Measurements from ENCODE around the gene KLF17. TPM values are rescaled to one million over a fixed set of nuclear protein-coding genes. Genes with fewer than 3 reads are reported as not detected.

The KLF17 gene
- total RNA-seq, 2 experiments from 2014 or later = not detected

GRCh38 chr1:44090429-44091252, 28.0 kb upstream of the KLF17 start:
- H3K36me3 Mint-ChIP-seq = no peaks in the 10 kb centered on the region
- no peaks in the 10 kb centered on the region for H3K4me1 Mint-ChIP-seq
- no peaks in the 10 kb centered on the region for H3K9me3 Mint-ChIP-seq
- DNase-seq (no peak), ATAC-seq (ENCODE audit: low read depth) (no peak)
- H3K27me3 Mint-ChIP-seq = peaks cover 40% of the 10 kb centered on the region
- no peak overlapping the region for H3K4me3 Mint-ChIP-seq
- POLR2A ChIA-PET = no interaction called here
- no peak overlapping the region for H3K27ac Mint-ChIP-seq

- no peak overlapping the region for H3K4me3 Mint-ChIP-seq
- ATAC-seq (ENCODE audit: low read depth) = no peak
- H3K4me1 Mint-ChIP-seq = no peaks in the 10 kb centered on the region
- POLR2A ChIA-PET = no interaction called here
- no peak for DNase-seq
- H3K27me3 Mint-ChIP-seq = peaks cover 43% of the 10 kb centered on the region
- no peak overlapping the region for H3K27ac Mint-ChIP-seq
- H3K36me3 Mint-ChIP-seq = no peaks in the 10 kb centered on the region
- no peaks in the 10 kb centered on the region for H3K9me3 Mint-ChIP-seq
Measured at GRCh38 chr1:44094047-44094446, 24.6 kb upstream of the KLF17 start.

- no peaks in the 10 kb centered on the region for H3K4me1 Mint-ChIP-seq
- POLR2A ChIA-PET = no interaction called here
- ATAC-seq (ENCODE audit: low read depth) (no peak), DNase-seq (no peak)
- peaks cover 14% of the 10 kb centered on the region for H3K27me3 Mint-ChIP-seq
- H3K27ac Mint-ChIP-seq = no peak overlapping the region
- H3K9me3 Mint-ChIP-seq = no peaks in the 10 kb centered on the region
- H3K36me3 Mint-ChIP-seq = no peaks in the 10 kb centered on the region
- H3K4me3 Mint-ChIP-seq = no peak overlapping the region
Measured at GRCh38 chr1:44100183-44100868, 18.3 kb upstream of the KLF17 start.

- DNase-seq = no peak
- no peak for ATAC-seq (ENCODE audit: low read depth)
- peaks cover 21% of the 10 kb centered on the region for H3K27me3 Mint-ChIP-seq
- no peaks in the 10 kb centered on the region for H3K36me3 Mint-ChIP-seq
- POLR2A ChIA-PET = no interaction called here
- H3K27ac Mint-ChIP-seq = no peak overlapping the region
- no peak overlapping the region for H3K4me3 Mint-ChIP-seq
- H3K4me1 Mint-ChIP-seq = no peaks in the 10 kb centered on the region
- no peaks in the 10 kb centered on the region for H3K9me3 Mint-ChIP-seq
Measured at GRCh38 chr1:44101328-44101727, 17.3 kb upstream of the KLF17 start.

GRCh38 chr1:44103270-44104131, 15.1 kb upstream of the KLF17 start:
- ATAC-seq (ENCODE audit: low read depth) (no peak), DNase-seq (no peak)
- Mint-ChIP-seq H3K36me3 (no peaks in the 10 kb centered on the region), H3K4me3 (no peak overlapping the region), H3K27me3 (peaks cover 24% of the 10 kb centered on the region), H3K9me3 (no peaks in the 10 kb centered on the region), H3K4me1 (no peaks in the 10 kb centered on the region), H3K27ac (no peak overlapping the region)
- POLR2A ChIA-PET = no interaction called here

- Mint-ChIP-seq H3K36me3 (no peaks in the 10 kb centered on the region), H3K4me1 (no peaks in the 10 kb centered on the region), H3K27me3 (peaks cover 30% of the 10 kb centered on the region), H3K9me3 (no peaks in the 10 kb centered on the region), H3K27ac (no peak overlapping the region), H3K4me3 (no peak overlapping the region)
- POLR2A ChIA-PET = no interaction called here
- DNase-seq = no peak
- no peak for ATAC-seq (ENCODE audit: low read depth)
Measured at GRCh38 chr1:44105810-44106209, 12.8 kb upstream of the KLF17 start.

GRCh38 chr1:44108241-44108640, 10.4 kb upstream of the KLF17 start:
- Mint-ChIP-seq H3K27ac (no peak overlapping the region), H3K27me3 (peaks cover 33% of the 10 kb centered on the region), H3K9me3 (no peaks in the 10 kb centered on the region), H3K4me3 (no peak overlapping the region), H3K36me3 (no peaks in the 10 kb centered on the region), H3K4me1 (peaks cover under 1% of the 10 kb centered on the region)
- DNase-seq (no peak), ATAC-seq (ENCODE audit: low read depth) (no peak)
- POLR2A ChIA-PET = no interaction called here

- Mint-ChIP-seq H3K36me3 (no peaks in the 10 kb centered on the region), H3K27me3 (peaks cover 38% of the 10 kb centered on the region), H3K9me3 (no peaks in the 10 kb centered on the region), H3K27ac (no peak overlapping the region), H3K4me1 (peaks cover 2% of the 10 kb centered on the region), H3K4me3 (no peak overlapping the region)
- POLR2A ChIA-PET = no interaction called here
- no peak for DNase-seq
- no peak for ATAC-seq (ENCODE audit: low read depth)
Measured at GRCh38 chr1:44108971-44109370, 9.7 kb upstream of the KLF17 start.

- H3K9me3 Mint-ChIP-seq = no peaks in the 10 kb centered on the region
- H3K27me3 Mint-ChIP-seq = peaks cover 39% of the 10 kb centered on the region
- peaks cover 2% of the 10 kb centered on the region for H3K4me1 Mint-ChIP-seq
- POLR2A ChIA-PET = no interaction called here
- no peak overlapping the region for H3K4me3 Mint-ChIP-seq
- no peaks in the 10 kb centered on the region for H3K36me3 Mint-ChIP-seq
- ATAC-seq (ENCODE audit: low read depth) (no peak), DNase-seq (no peak)
- H3K27ac Mint-ChIP-seq = no peak overlapping the region
Measured at GRCh38 chr1:44110916-44111315, 7.7 kb upstream of the KLF17 start.

- H3K27ac Mint-ChIP-seq = no peak overlapping the region
- H3K4me3 Mint-ChIP-seq = no peak overlapping the region
- ATAC-seq (ENCODE audit: low read depth) (no peak), DNase-seq (no peak)
- H3K9me3 Mint-ChIP-seq = no peaks in the 10 kb centered on the region
- POLR2A ChIA-PET = no interaction called here
- peaks cover 31% of the 10 kb centered on the region for H3K27me3 Mint-ChIP-seq
- H3K4me1 Mint-ChIP-seq = peaks cover 2% of the 10 kb centered on the region
- H3K36me3 Mint-ChIP-seq = no peaks in the 10 kb centered on the region
Measured at GRCh38 chr1:44111861-44112260, 6.8 kb upstream of the KLF17 start.

GRCh38 chr1:44112486-44112885, 6.1 kb upstream of the KLF17 start:
- Mint-ChIP-seq H3K27me3 (peaks cover 29% of the 10 kb centered on the region), H3K4me3 (no peak overlapping the region), H3K4me1 (peaks cover 2% of the 10 kb centered on the region), H3K9me3 (no peaks in the 10 kb centered on the region), H3K36me3 (no peaks in the 10 kb centered on the region), H3K27ac (no peak overlapping the region)
- ATAC-seq (ENCODE audit: low read depth) (no peak), DNase-seq (no peak)
- POLR2A ChIA-PET = no interaction called here

- H3K4me1 Mint-ChIP-seq = peaks cover 2% of the 10 kb centered on the region
- H3K9me3 Mint-ChIP-seq = no peaks in the 10 kb centered on the region
- H3K4me3 Mint-ChIP-seq = no peak overlapping the region
- H3K36me3 Mint-ChIP-seq = no peaks in the 10 kb centered on the region
- H3K27me3 Mint-ChIP-seq = peaks cover 24% of the 10 kb centered on the region
- DNase-seq (no peak), ATAC-seq (ENCODE audit: low read depth) (no peak)
- POLR2A ChIA-PET = no interaction called here
- H3K27ac Mint-ChIP-seq = no peak overlapping the region
Measured at GRCh38 chr1:44113095-44113609, 5.5 kb upstream of the KLF17 start.

- H3K27ac Mint-ChIP-seq = no peak overlapping the region
- DNase-seq (no peak), ATAC-seq (ENCODE audit: low read depth) (no peak)
- POLR2A ChIA-PET = no interaction called here
- no peak overlapping the region for H3K4me3 Mint-ChIP-seq
- H3K27me3 Mint-ChIP-seq = peaks cover 15% of the 10 kb centered on the region
- H3K4me1 Mint-ChIP-seq = peaks cover 2% of the 10 kb centered on the region
- H3K36me3 Mint-ChIP-seq = no peaks in the 10 kb centered on the region
- no peaks in the 10 kb centered on the region for H3K9me3 Mint-ChIP-seq
Measured at GRCh38 chr1:44114098-44114497, 4.5 kb upstream of the KLF17 start.
